Measurements from ENCODE around the gene BEST4. TPM values are rescaled to one million over a fixed set of nuclear protein-coding genes. Genes with fewer than 3 reads are reported as not detected.
"Not testable (repeated sequence)": the region's sequence is repeated elsewhere in the genome, so short reads cannot be mapped to it uniquely, and the experiment has no call there.

The BEST4 gene
- total and polyA plus RNA-seq, 2 of the 8 experiments (the other 6 are each of a cell fraction or from before 2014, with no cell fraction given): 0.76 to 1.4 TPM

DNA sequence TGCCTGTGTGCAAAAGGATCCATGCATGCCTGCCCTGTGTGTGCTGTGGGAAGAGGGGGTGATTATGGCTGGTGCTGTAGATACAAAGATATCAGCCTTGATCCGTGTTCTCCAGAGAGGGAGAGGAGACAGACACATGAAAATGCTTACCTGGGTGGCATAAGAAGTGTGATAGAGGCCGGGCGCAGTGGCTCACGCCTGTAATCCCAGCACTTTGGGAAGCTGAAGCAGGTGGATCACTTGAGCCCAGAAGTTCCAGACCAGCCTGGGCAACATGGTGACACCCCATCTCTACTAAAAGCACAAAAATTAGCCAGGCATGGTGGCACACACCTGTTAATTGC, 22.8 kb upstream of the BEST4 start:
- not testable (repeated sequence) for H3K4ac ChIP-seq (replicated peaks; ENCODE audit: insufficient read length, low read depth, low read length); H3K4me3 ChIP-seq (ENCODE audit: extremely low read depth in 1 of 4, insufficient read depth in 2 of 4, low read depth in 3 of 4, low read length in 4 of 4); DNase-seq (ENCODE audit: low read depth in 1 of 2, low spot score in 2 of 2); H3K9ac ChIP-seq (replicated peaks in 1 of 4; ENCODE audit: extremely low read depth in 1 of 4, low read depth in 3 of 4, low read length in 3 of 4); H4K5ac ChIP-seq (ENCODE audit: insufficient read length, low read depth, low read length); H4K20me1 ChIP-seq (replicated peaks in 1 of 2; ENCODE audit: control insufficient read depth in 1 of 2, insufficient read depth in 2 of 2, low read length in 2 of 2); H3K9me3 ChIP-seq (ENCODE audit: insufficient read depth in 2 of 2, low read depth in 1 of 2, low read length in 1 of 2); H2BK120ac ChIP-seq (replicated peaks; ENCODE audit: low read depth, low read length); H3K14ac ChIP-seq (ENCODE audit: insufficient read length); H3K27me3 ChIP-seq (replicated peaks in 1 of 4; ENCODE audit: control insufficient read depth in 3 of 4, extremely low read depth in 1 of 4, insufficient read depth in 3 of 4, low read length in 3 of 4); H4K91ac ChIP-seq (replicated peaks; ENCODE audit: insufficient read length, low read length); H2AK5ac ChIP-seq (ENCODE audit: low read depth, low read length); H3K23ac ChIP-seq (ENCODE audit: insufficient read length); H3K36me3 ChIP-seq (ENCODE audit: control insufficient read depth in 2 of 4, insufficient read depth in 4 of 4, low read length in 3 of 4); FAIRE-seq; H3K23me2 ChIP-seq (ENCODE audit: low read depth, low read length); H2BK20ac ChIP-seq (ENCODE audit: low read length); H3K18ac ChIP-seq (ENCODE audit: extremely low read depth, low read length); H3K79me1 ChIP-seq (ENCODE audit: low read depth, low read length); H4K8ac ChIP-seq (ENCODE audit: extremely low read depth, insufficient read depth, low read length); H3K56ac ChIP-seq (replicated peaks; ENCODE audit: insufficient read length, low read depth, low read length); H2BK5ac ChIP-seq (ENCODE audit: low read depth, low read length); H3K79me2 ChIP-seq (ENCODE audit: control insufficient read depth in 1 of 2, insufficient read depth in 2 of 2, low read length in 2 of 2); H2AFZ ChIP-seq (ENCODE audit: low read length); H3K4me2 ChIP-seq (ENCODE audit: insufficient read depth in 1 of 2, low read depth in 2 of 2, low read length in 2 of 2); H3K27ac ChIP-seq (ENCODE audit: low read depth, low read length)
- Histone ChIP-seq H2BK12ac (ENCODE audit: low read depth, low read length) (peak overlapping the region; percentile 99), H3K4me1 (replicated peaks in 1 of 4; ENCODE audit: control insufficient read depth in 3 of 4, insufficient read depth in 4 of 4, low read length in 3 of 4) (peaks cover 10 to 42% (median 34%) of the 10 kb centered on the region in 4 experiments), H2BK15ac (ENCODE audit: low read length) (peak overlapping the region; percentile 92; the same call in 1 of the 2 replicates)
- ChIA-PET CTCF (ENCODE audit: partially characterized antibody) (interaction anchor here (1.3 to 6.0 kb wide), 4 partner anchors 11 to 25 kb away, joined by 6 to 51 read pairs (median 10); partner anchors contain the start of gene PLK3), POLR2A (ENCODE audit: partially characterized antibody) (interaction anchor here (0.9 to 19.2 kb wide), 4 partner anchors 9 to 80 kb away, joined by 3 to 547 read pairs (median 24); partner anchors contain the start of genes PLK3 and RNU5D-1)
- 83% methylated on average over 4 of the region's 4 CpGs; no CpG with 5 or more reads in 1 of the 2 experiments for WGBS, 2 experiments (ENCODE audit: extremely low coverage in 1 of 2, insufficient coverage in 1 of 2, insufficient read length in 1 of 2, insufficient replicate concordance in 2 of 2, low coverage in 1 of 2, low lambda C conversion rate in 2 of 2, missing lambda C conversion rate in 1 of 2)
